H9 (cell line): ENCODE results near the gene LPP. TPM values are rescaled to one million over a fixed set of nuclear protein-coding genes. Genes with fewer than 3 reads are reported as not detected.
A peak's percentile ranks its signal among the peaks of the same experiment; 100 is the strongest.

Experiments used
- DNase-seq: peaks from one replicate; pipeline ENCODE4 v3.0.0-alpha.2; 2017
- H2AFZ ChIP-seq: one replicate; pipeline ENCODE4 v1.6.1; 2013; ENCODE audit warnings: mild to moderate bottlenecking, low read length, control low read depth, moderate library complexity
- H2AK5ac ChIP-seq: 2 replicates; pipeline ENCODE4 v1.6.1; 2013; ENCODE audit warnings: low read length, control low read depth, mixed read lengths; ENCODE audit not compliant: insufficient read length
- H2BK120ac ChIP-seq: one replicate; pipeline ENCODE4 v1.6.1; 2013; ENCODE audit warnings: low read depth, mild to moderate bottlenecking, low read length, control low read depth, inconsistent platforms; ENCODE audit not compliant: poor library complexity, severe bottlenecking
- H2BK12ac ChIP-seq: 2 replicates; pipeline ENCODE4 v1.6.1; 2013; ENCODE audit warnings: low read length, control low read depth, mixed read lengths, low read depth; ENCODE audit not compliant: insufficient read length
- H2BK15ac ChIP-seq: 2 replicates; pipeline ENCODE4 v1.6.1; 2013; ENCODE audit warnings: low read depth, low read length, control low read depth
- H2BK20ac ChIP-seq: one replicate; pipeline ENCODE4 v1.6.1; 2013; ENCODE audit warnings: low read depth, mild to moderate bottlenecking, low read length, control low read depth, inconsistent platforms; ENCODE audit not compliant: poor library complexity, severe bottlenecking
- H2BK5ac ChIP-seq: 2 replicates; pipeline ENCODE4 v1.6.1; 2013; ENCODE audit warnings: low read length, control low read depth, mixed read lengths; ENCODE audit not compliant: insufficient read length
- H3K14ac ChIP-seq: 2 replicates; pipeline ENCODE4 v1.6.1; 2013; ENCODE audit warnings: low read length, control low read depth; ENCODE audit not compliant: insufficient read depth
- H3K18ac ChIP-seq: 2 replicates; pipeline ENCODE4 v1.6.1; 2013; ENCODE audit warnings: low read depth, mild to moderate bottlenecking, mixed read lengths, low read length, control low read depth; ENCODE audit not compliant: insufficient read length
- H3K23ac ChIP-seq: 2 replicates; pipeline ENCODE4 v1.6.1; 2013; ENCODE audit warnings: low read length, control low read depth, mixed read lengths, low read depth; ENCODE audit not compliant: insufficient read length
- H3K23me2 ChIP-seq: 2 replicates; pipeline ENCODE4 v1.6.1; 2013; ENCODE audit warnings: low read depth, mild to moderate bottlenecking, mixed read lengths, low read length, control low read depth; ENCODE audit not compliant: insufficient read length, poor library complexity, severe bottlenecking
- H3K27ac ChIP-seq: 2 replicates; pipeline ENCODE4 v1.5.1; 2013; ENCODE audit warnings: low read length, control low read depth, mixed read lengths, low read depth; ENCODE audit not compliant: insufficient read length
- H3K27me3 ChIP-seq: 2 replicates; pipeline ENCODE4 v1.6.1; 2013; ENCODE audit warnings: low read length, control low read depth, inconsistent platforms; ENCODE audit not compliant: insufficient read depth
- H3K4ac ChIP-seq: 2 replicates; pipeline ENCODE4 v1.6.1; 2013; ENCODE audit warnings: low read depth, mild to moderate bottlenecking, control low read depth, inconsistent platforms, low read length, moderate library complexity
- H3K4me1 ChIP-seq: 2 replicates; pipeline ENCODE4 v1.6.1; 2013; ENCODE audit warnings: low read length, control low read depth, inconsistent platforms; ENCODE audit not compliant: insufficient read depth
- H3K4me2 ChIP-seq: 2 replicates; pipeline ENCODE4 v1.6.1; 2013; ENCODE audit warnings: low read length, control low read depth, mixed read lengths; ENCODE audit not compliant: insufficient read length, insufficient read depth
- H3K56ac ChIP-seq: 2 replicates; pipeline ENCODE4 v1.6.1; 2013; ENCODE audit warnings: low read depth, mild to moderate bottlenecking, mixed read lengths, low read length, control low read depth; ENCODE audit not compliant: insufficient read length
- H3K79me1 ChIP-seq: 2 replicates; pipeline ENCODE4 v1.6.1; 2013; ENCODE audit warnings: low read depth, mild to moderate bottlenecking, moderate library complexity, low read length, control low read depth, inconsistent platforms; ENCODE audit not compliant: insufficient read depth, poor library complexity, severe bottlenecking
- H3K79me2 ChIP-seq: 2 replicates; pipeline ENCODE4 v1.6.1; 2013; ENCODE audit warnings: low read length, control low read depth, inconsistent platforms; ENCODE audit not compliant: insufficient read depth
- H3K9ac ChIP-seq: 2 replicates; pipeline ENCODE4 v1.6.1; 2013; ENCODE audit warnings: low read length, control low read depth, mixed read lengths; ENCODE audit not compliant: insufficient read length; ENCODE audit errors: extremely low read depth
- H3K9me3 ChIP-seq: one replicate; pipeline ENCODE4 v1.6.1; 2013; ENCODE audit warnings: low read depth, low read length, inconsistent platforms; ENCODE audit not compliant: control insufficient read depth
- H3T11ph ChIP-seq: one replicate; pipeline ENCODE4 v1.6.1; 2013; ENCODE audit warnings: mild to moderate bottlenecking, low read length, control low read depth, inconsistent platforms
- H4K20me1 ChIP-seq: one replicate; pipeline ENCODE4 v1.6.1; 2013; ENCODE audit not compliant: control insufficient read depth, insufficient read length, insufficient read depth
- H4K5ac ChIP-seq: 2 replicates; pipeline ENCODE4 v1.6.1; 2013; ENCODE audit warnings: low read depth, mild to moderate bottlenecking, mixed read lengths, low read length, control low read depth; ENCODE audit not compliant: insufficient read length
- H4K8ac ChIP-seq: replicated peaks from 2 replicates; pipeline ENCODE4 v1.6.1; 2013; ENCODE audit warnings: low read length, control low read depth, mixed read lengths, low read depth; ENCODE audit not compliant: insufficient read length
- H4K91ac ChIP-seq: 2 replicates; pipeline ENCODE4 v1.6.1; 2013; ENCODE audit warnings: low read depth, mild to moderate bottlenecking, moderate library complexity, mixed read lengths, low read length, control low read depth; ENCODE audit not compliant: insufficient read length
- H3K27ac Mint-ChIP-seq, 3 experiments: 2 replicates in 2 of 3; 3 replicates in 1 of 3; pipeline ENCODE4 v1.8.0; 2020 to 2021; ENCODE audit warnings: mixed read lengths in 3 of 3, mild to moderate bottlenecking in 1 of 3, moderate library complexity in 1 of 3
- H3K27me3 Mint-ChIP-seq: 2 replicates; pipeline ENCODE4 v1.8.0; 2021; ENCODE audit warnings: low read depth, mild to moderate bottlenecking, moderate library complexity, mixed read lengths
- H3K36me3 Mint-ChIP-seq, 3 experiments: 2 replicates in 2 of 3; 3 replicates in 1 of 3; pipeline ENCODE4 v1.8.0; 2020 to 2021; ENCODE audit warnings: low read depth in 3 of 3, mixed read lengths in 3 of 3; ENCODE audit not compliant: insufficient read depth in 1 of 3
- H3K4me1 Mint-ChIP-seq, 2 experiments: 2 replicates each; pipeline ENCODE4 v1.8.0; 2020; ENCODE audit warnings: mixed read lengths in 2 of 2
- H3K4me3 Mint-ChIP-seq, 2 experiments: 2 replicates in 1 of 2; 3 replicates in 1 of 2; pipeline ENCODE4 v1.8.0; 2020 to 2021; ENCODE audit warnings: mild to moderate bottlenecking in 2 of 2, mixed read lengths in 2 of 2, moderate library complexity in 1 of 2
- H3K9me3 Mint-ChIP-seq, 2 experiments: 2 replicates in 1 of 2; 3 replicates in 1 of 2; pipeline ENCODE4 v1.8.0; 2020; ENCODE audit warnings: mild to moderate bottlenecking in 2 of 2, mixed read lengths in 2 of 2, moderate library complexity in 1 of 2
- CTCF ChIP-seq: fragments of 200-600 bp; sonication (generic); conservative IDR thresholded peaks from 3 replicates; pipeline ENCODE4 v1.8.0; 2021; ENCODE audit warnings: antibody characterized with exemption, mild to moderate bottlenecking
- WGBS: extraction: QIAGEN DNeasy Blood & Tissue Kit; methylation state at CpG from one replicate; pipeline ENCODE4 v1.1.7; 2013; ENCODE audit warnings: missing lambda C conversion rate, low lambda C conversion rate, mixed read lengths; ENCODE audit not compliant: insufficient read length; ENCODE audit errors: extremely low coverage; 5-methylcytosine and 5-hydroxymethylcytosine counted together
- total RNA-seq: library from RNA; stranded (reverse); gene quantifications from 2 replicates; pipeline ENCODE4 v1.2.1, GENCODE V29; 2021

Gene LPP
- total RNA-seq, 1 experiment from 2014 or later: 64.6 TPM

GRCh38 chr3:188214442-188214841, 60.5 kb downstream of the LPP start:
- Histone ChIP-seq H3T11ph (no peak overlapping the region), H4K8ac (no peak overlapping the region), H3K18ac (no peak overlapping the region), H3K4me2 (no peak overlapping the region), H2BK120ac (no peak overlapping the region), H3K27ac (no peak overlapping the region), H4K91ac (no peak overlapping the region), H3K4me1 (peaks cover 12% of the 10 kb centered on the region), H2AFZ (no peak overlapping the region), H3K27me3 (no peaks in the 10 kb centered on the region), H3K9me3 (no peaks in the 10 kb centered on the region), H2BK15ac (no peak overlapping the region), H2BK12ac (no peak overlapping the region), H3K56ac (no peak overlapping the region), H4K5ac (no peak overlapping the region), H2AK5ac (no peak overlapping the region), H2BK5ac (no peak overlapping the region), H3K9ac (no peak overlapping the region), H3K79me2 (peaks cover 4% of the 10 kb centered on the region; the same call in 1 of the 2 replicates), H3K14ac (no peak overlapping the region), H3K23ac (no peak overlapping the region), H2BK20ac (no peak overlapping the region), H4K20me1 (no peaks in the 10 kb centered on the region), H3K23me2 (no peaks in the 10 kb centered on the region), H3K4ac (no peak overlapping the region), H3K79me1 (peaks cover 3% of the 10 kb centered on the region)
- peaks cover 33% of the 10 kb centered on the region in 2 experiments for H3K4me1 Mint-ChIP-seq
- no peaks in the 10 kb centered on the region for H3K9me3 Mint-ChIP-seq
- no peaks in the 10 kb centered on the region for H3K27me3 Mint-ChIP-seq
- H3K36me3 Mint-ChIP-seq: peaks cover 0 to 6% (median 0%) of the 10 kb centered on the region in 3 experiments; a peak in 2 of 7 replicates
- TF ChIP-seq CTCF: no peak
- no peak for DNase-seq
- WGBS: no CpG with 5 or more reads among the region's 1 CpG
- no peak overlapping the region; a peak in 1 of 5 replicates for H3K4me3 Mint-ChIP-seq
- H3K27ac Mint-ChIP-seq: peak overlapping the region in 2 of 3 experiments; percentile 29 to 83; a peak in 3 of 7 replicates
